ACHN (cell line): Measurements from ENCODE around the gene ZNF783.
"Not testable (repeated sequence)": the region's sequence is repeated elsewhere in the genome, so short reads cannot be mapped to it uniquely, and the experiment has no call there.

Experiments
- DNase-seq: peaks from one replicate; pipeline ENCODE4 v3.0.0-alpha.2; 2015
- in situ Hi-C: cut with HindIII; loops from 2 replicates; pipeline ENCODE4 v1.10.0; 2017; ENCODE audit warnings: low sequenced_read_pairs, low pct_ligation_motif_present, low pct_unique_long_range_greater_than_20kb

Gene ZNF783

DNA sequence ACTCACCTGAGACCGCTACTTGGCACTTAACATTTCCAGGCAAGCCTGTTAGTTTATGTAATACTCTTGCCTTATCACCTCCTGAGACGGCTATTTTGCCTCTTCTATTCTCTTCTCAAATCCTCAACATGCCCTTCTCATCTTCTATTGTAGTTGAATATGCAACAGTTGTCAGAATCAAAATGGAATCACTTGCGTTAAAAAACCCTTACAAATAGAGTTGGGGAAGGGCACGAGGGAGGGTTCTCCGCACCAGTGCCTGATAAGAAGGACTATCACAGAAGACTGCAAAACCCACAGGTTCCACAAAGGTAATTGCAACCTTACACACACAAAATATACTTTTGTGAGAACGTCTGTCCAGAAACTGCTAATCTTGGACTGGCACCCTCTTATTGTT lies 57.4 kb downstream of the ZNF783 start:
- DNase-seq = no peak
- in situ Hi-C loops = no loop called here

GRCh38 chr7:149320313-149321124 lies 58.5 kb downstream of the ZNF783 start:
- no peak for DNase-seq
- in situ Hi-C loops = no loop called here

- in situ Hi-C loops, DNase-seq: not testable (repeated sequence)
Measured at GRCh38 chr7:149321125-149321905, 59.3 kb downstream of the ZNF783 start.

- DNase-seq = peak; percentile 14
- in situ Hi-C loops = no loop called here
Measured at GRCh38 chr7:149321978-149322541, 60.1 kb downstream of the ZNF783 start.

- no peak for DNase-seq
- in situ Hi-C loops = no loop called here
Measured at GRCh38 chr7:149322737-149323136, 60.7 kb downstream of the ZNF783 start.

DNA sequence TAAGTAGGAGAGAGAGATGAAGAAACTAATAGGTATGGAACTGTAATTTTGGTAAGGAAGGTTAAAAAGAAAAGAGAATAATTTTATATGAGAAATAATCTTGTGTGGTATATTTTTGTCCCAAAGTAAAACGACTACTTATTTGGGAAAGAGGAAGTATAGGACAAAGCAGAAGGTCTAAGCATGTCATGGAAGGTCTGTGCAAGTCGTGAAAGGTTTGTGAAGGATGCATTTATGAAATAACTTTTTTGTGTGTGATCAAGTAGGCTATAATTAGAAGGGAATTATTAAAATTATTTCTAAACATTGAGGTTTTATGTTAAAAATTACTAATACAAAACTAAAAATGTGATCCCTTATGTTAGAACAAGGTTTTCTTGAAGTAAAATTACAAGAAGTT lies 63.3 kb downstream of the ZNF783 start:
- DNase-seq = no peak
- in situ Hi-C loops = no loop called here

DNA sequence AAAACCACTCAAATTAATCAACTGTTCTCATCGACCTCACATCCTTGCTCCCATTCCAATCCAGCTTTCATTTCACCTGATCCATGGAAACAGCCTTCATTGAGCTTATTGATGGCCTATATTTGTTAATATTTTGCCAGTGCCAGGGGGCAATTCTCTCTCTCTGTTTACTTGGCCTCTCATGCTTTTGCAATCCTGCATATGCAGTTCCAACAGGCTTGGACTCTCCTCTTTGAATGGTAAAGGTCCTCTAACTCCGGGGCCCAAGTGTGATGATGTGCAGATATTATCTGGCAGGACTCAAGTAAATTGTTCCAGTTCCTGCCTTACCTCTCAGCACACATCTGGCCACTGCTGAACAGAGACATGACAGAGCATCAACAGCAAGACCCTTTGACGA lies 67.3 kb downstream of the ZNF783 start:
- in situ Hi-C loops = no loop called here
- no peak for DNase-seq

DNA sequence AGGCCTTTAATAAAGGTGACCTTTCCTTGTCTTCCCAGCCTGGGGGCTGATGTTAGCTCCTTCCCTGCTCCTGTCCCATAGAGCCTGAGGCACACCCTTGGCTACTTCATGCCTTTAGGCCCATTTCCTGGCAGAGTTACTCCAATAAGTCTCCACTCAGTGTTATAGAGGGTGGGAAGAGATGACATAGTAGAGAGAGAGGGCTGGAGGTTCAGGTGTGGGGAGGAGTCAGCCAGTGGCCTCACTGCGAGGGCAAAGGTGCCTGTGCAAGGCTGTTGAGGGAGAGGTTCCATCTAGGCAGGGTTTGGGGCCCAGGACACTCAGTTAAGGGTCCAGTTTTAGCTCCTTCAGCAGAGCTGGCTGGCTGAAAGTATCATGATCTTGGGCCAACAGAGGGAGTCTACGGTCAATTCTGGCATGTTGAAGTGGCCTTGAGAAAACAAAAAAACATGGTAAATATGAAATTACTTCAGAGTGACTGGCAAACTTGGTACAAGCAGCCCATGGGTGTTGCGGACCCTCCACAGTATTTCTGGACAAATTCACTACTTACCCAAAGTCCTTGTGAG lies 67.9 kb downstream of the ZNF783 start:
- in situ Hi-C loops = no loop called here
- DNase-seq = no peak

- in situ Hi-C loops = no loop called here
- no peak for DNase-seq
Measured at GRCh38 chr7:149330914-149331567, 69.0 kb downstream of the ZNF783 start.

- DNase-seq, in situ Hi-C loops: not testable (repeated sequence)
Measured at GRCh38 chr7:149332602-149333320, 70.8 kb downstream of the ZNF783 start.

DNA sequence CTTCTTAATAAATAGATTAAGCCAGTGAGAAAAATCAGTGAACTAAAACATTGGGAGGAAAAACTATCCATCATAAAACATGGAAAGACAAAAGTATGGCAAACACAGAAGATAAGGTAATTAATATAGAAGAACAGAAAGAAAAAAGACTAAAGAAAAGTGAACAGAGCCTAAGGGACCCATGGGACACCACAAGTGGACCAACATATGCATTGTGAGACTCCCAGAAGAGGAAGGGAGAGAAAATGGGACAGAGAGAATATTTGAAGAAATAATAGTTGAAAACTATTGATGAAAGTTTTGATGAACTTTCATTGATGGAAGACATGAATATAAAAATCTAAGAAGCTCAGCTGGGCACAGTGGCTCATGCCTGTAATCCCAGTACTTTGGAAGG lies 71.3 kb downstream of the ZNF783 start:
- no peak for DNase-seq
- in situ Hi-C loops = no loop called here

DNA sequence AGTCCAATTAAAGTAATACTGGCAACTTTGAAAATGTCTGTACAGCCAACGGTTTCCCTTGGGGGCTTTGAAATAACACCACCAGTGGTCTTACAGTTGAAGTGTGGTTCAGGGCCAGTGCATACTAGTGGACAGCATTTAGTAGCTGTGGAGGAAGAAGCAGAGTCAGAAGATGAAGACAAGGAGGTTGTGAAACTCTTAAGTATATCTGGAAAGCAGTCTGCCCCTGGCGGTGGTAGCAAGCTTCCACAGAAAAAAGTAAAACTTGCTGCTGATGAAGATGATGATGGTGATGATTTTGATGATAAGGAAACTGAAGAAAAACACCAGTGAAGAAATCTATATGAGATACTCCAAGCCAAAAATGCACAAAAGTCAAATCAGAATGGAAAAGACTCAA lies 72.2 kb downstream of the ZNF783 start:
- in situ Hi-C loops = no loop called here
- no peak for DNase-seq
